AG04449 (cell line): ENCODE results near the gene SUCNR1.
"Not testable (repeated sequence)": the region's sequence is repeated elsewhere in the genome, so short reads cannot be mapped to it uniquely, and the experiment has no call there.

ENCODE experiments used
- CTCF ChIA-PET: fragments of 350-600 bp; formaldehyde crosslinking; extraction: SDS; loops from one replicate; lab custom pipeline; 2021; ENCODE audit warnings: antibody characterized with exemption; lab: Yijun Ruan, JAX
- POLR2A ChIA-PET: fragments of 400-600, 350-600 bp; formaldehyde crosslinking; extraction: SDS; loops from one replicate; lab custom pipeline; 2020; ENCODE audit warnings: antibody characterized with exemption, inconsistent platforms; lab: Yijun Ruan, JAX
- DNase-seq: peaks from one replicate; pipeline ENCODE4 v3.0.0-alpha.2; 2010; ENCODE audit warnings: low read depth, low spot score
- H3K4me3 ChIP-seq: 2 replicates; pipeline ENCODE4 v1.5.1; 2011; ENCODE audit warnings: low read depth, mild to moderate bottlenecking, control low read depth, low read length
- CTCF ChIP-seq: IDR thresholded peaks from one replicate; pipeline ENCODE4 v1.5.1; 2011; ENCODE audit warnings: mild to moderate bottlenecking, moderate library complexity, low read length, control low read depth, inconsistent platforms; ENCODE audit not compliant: insufficient read depth; ENCODE audit errors: missing control alignments

SUCNR1 gene

GRCh38 chr3:151879679-151880415, 6.4 kb downstream of the SUCNR1 start:
- no peak for DNase-seq
- CTCF ChIA-PET, result no interaction called here
- POLR2A ChIA-PET, result no interaction called here
- TF ChIP-seq CTCF, result no peak
- no peak overlapping the region for H3K4me3 ChIP-seq

GRCh38 chr3:151880416-151880690, 6.9 kb downstream of the SUCNR1 start:
- H3K4me3 ChIP-seq, result no peak overlapping the region
- ChIA-PET POLR2A (no interaction called here), CTCF (no interaction called here)
- TF ChIP-seq CTCF, result no peak
- DNase-seq, result no peak

GRCh38 chr3:151881137-151881536, 7.7 kb downstream of the SUCNR1 start:
- POLR2A ChIA-PET, result no interaction called here
- no peak for TF ChIP-seq CTCF
- DNase-seq, result no peak
- CTCF ChIA-PET, result no interaction called here
- H3K4me3 ChIP-seq, result no peak overlapping the region

GRCh38 chr3:151885397-151885796, 12.0 kb downstream of the SUCNR1 start:
- POLR2A ChIA-PET, H3K4me3 ChIP-seq, DNase-seq, CTCF ChIA-PET: not testable (repeated sequence)

- CTCF ChIA-PET, result interaction anchor here (1.2 kb wide), 1 partner anchor 12 kb away, joined by 3 read pairs; no protein-coding TSS in a partner anchor
- H3K4me3 ChIP-seq, POLR2A ChIA-PET, DNase-seq: not testable (repeated sequence)
These were observed 14.2 kb downstream of the SUCNR1 start for GRCh38 chr3:151887450-151888211.

GRCh38 chr3:151890721-151891141, 17.3 kb downstream of the SUCNR1 start:
- no peak overlapping the region for H3K4me3 ChIP-seq
- ChIA-PET POLR2A (no interaction called here), CTCF (interaction anchor here (2.2 kb wide), 1 partner anchor 52 kb away, joined by 6 read pairs; no protein-coding TSS in a partner anchor)
- no peak for DNase-seq
- TF ChIP-seq CTCF, result no peak

GRCh38 chr3:151891721-151892120, 18.3 kb downstream of the SUCNR1 start:
- TF ChIP-seq CTCF, result no peak
- no peak for DNase-seq
- CTCF ChIA-PET, result interaction anchor here (2.2 kb wide), 1 partner anchor 53 kb away, joined by 6 read pairs; no protein-coding TSS in a partner anchor
- POLR2A ChIA-PET, result no interaction called here
- no peak overlapping the region for H3K4me3 ChIP-seq
